ENCODE data around the gene PSMG4.
"Not testable (repeated sequence)": the region's sequence is repeated elsewhere in the genome, so short reads cannot be mapped to it uniquely, and the experiment has no call there.

Gene PSMG4

DNA sequence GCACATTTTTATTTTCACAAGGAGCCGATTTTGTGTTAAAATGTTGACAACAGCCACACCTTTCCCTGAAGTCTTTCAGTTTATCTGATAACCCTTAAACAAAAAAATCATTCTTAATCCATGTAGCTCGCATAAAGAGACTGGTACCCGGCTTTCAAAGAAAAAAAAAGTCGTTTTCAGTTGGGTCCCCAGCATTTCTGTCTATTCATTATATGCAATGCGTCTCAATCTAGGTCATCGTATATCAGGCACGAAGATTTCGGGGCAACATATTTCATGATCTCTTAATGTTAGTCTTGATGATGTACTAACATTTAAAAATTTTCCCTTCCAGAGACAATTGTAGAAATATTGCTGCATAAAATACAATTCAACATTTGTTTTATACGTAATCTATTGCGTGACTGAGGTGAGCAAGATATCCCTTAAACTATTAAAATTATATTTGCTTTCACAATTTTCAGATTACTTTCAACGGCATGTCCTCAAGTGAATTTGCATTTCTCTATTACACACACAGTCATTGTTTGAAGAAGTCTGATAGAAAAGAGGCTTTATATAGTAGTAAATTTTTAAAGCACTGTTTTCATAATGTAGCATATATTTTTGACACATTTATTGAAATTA lies 28.4 kb upstream of the PSMG4 start:
- in situ Hi-C loops (cut with HindIII; ENCODE audit: low sequenced_read_pairs) = no loop called here

DNA sequence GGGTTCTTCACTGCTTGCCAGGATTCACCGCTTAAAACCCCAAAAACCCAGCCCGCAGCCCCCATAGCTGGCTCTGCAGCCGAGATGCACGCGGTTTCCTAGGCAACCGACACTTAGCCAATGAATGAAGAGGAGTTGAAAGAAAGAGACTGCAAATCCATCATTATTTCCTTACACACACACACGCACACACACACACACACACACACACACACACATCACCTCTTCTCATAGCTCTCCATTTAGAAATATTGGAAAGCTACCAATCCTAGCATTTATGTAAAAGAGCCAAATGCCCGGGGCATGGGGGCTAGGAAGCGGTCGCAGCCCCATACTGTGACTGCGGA lies 27.9 kb upstream of the PSMG4 start:
- in situ Hi-C loops (cut with HindIII; ENCODE audit: low sequenced_read_pairs) = no loop called here

DNA sequence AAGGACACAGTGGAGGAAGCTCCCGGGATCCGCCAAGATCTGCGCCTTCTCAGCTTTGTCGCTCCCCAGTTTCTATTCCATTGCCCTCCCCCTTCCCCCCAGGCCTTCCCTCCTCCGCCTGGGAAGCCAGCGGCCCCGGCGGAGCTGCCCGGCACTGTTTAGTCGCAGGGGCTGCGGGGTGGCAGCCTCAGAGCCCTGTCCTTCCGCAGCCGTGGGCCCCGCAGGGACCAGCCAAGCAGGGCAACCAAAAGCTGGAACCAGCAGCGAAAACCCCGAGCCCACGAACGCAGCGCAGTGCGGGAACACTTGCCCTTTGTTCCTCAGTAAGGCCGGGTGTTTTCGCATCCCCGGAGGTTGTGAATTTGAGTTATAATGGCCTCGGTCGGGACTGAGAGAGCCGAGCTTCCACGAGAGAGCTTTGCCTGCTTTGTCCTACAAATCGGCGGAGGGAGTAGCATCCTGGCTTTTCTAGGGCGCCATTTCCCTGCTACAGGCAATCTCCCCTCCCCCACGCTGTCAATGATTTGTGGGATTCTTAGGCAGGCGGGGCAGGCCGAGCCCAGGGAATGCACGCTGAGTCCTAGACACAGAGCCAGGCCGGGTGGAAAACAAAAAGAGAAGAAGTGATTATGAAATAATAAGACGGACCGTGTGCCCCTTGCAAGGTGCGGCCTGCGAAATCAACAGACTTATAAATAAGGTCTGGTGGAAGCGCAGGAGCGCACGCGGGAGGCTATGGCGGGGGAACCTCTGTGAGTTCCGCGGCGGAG lies 27.3 kb upstream of the PSMG4 start:
- in situ Hi-C loops (cut with HindIII; ENCODE audit: low sequenced_read_pairs) = no loop called here

DNA sequence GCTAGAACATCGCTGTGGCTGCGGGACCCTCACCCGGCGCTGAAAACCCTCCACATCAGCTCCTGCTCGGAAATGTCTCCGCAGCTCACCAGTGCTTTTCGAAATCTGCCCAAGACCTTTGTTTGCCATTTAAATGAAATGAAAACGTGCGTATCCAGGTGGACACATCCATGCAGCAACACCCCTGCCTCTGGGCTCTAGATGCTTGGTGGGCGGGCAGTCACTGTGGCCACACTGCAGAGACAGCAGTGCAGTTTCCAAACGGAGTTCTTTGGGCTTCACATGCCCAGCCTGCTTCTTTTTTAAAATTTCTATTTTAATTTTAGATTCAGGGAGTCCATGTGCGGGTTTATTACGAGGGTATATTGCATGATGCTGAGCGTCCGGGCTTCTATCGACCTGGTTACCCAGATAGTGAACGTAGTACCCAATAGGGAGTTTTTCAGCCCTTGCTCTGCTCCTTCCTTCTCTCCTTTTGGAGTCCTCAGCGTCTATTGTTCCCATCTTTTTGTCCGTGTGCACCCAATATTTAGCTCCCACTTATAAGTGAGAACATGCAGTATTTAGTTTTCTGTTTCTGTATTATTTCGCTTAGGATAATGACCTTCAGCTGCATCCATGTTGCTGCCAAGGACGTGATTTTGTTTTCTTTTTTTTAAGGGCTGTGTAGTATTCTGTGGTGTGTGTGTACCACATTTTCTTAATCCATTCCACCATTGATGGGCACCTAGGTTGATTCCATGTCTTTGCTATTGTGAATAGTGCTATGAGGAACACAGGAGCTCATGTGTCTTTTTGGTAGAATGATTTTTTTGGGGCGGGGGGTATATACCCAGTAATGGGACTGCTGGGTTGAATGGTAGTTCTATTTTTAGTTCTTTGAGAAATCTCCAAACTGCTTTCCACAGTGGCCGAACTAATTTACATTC lies 26.5 kb upstream of the PSMG4 start:
- in situ Hi-C loops (cut with HindIII; ENCODE audit: low sequenced_read_pairs) = no loop called here

DNA sequence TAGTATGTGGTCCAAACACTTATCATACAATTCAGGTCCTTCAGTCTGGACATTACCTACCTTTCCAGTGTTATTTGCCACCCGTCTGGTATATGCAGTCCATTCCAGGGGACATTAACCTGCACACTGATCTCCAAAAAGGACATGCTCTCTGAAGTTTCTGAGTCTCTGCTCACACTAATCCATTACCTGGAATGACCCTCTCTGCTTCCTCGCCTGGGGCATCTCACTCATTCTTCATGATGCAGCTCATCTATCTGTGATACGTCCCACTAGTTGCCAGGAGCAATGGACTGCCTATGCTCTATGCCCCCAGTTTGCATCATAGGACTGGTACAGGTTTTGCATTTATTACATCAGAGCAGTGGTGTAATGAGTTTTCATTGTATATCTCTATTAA lies 25.4 kb upstream of the PSMG4 start:
- in situ Hi-C loops (cut with HindIII; ENCODE audit: low sequenced_read_pairs) = no loop called here

DNA sequence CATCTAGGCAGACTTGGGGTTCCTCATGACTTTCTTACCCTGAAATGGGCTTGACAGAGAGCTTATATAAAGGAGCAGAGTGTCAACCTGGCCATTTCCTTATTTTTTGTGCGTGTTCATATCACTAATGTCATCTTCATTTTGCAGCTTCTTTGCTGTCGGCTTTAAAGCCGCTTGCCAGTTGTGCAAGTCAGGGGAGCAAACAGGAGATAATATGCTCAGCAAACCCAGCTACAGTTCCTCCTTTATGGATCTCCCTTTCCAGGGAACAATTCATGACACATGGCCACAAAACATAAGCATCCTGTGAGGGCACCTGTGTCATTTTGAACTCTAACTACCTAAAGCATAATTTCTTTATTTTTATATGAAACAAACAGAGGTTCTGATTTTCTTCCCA lies 24.8 kb upstream of the PSMG4 start:
- in situ Hi-C loops (cut with HindIII; ENCODE audit: low sequenced_read_pairs) = no loop called here

DNA sequence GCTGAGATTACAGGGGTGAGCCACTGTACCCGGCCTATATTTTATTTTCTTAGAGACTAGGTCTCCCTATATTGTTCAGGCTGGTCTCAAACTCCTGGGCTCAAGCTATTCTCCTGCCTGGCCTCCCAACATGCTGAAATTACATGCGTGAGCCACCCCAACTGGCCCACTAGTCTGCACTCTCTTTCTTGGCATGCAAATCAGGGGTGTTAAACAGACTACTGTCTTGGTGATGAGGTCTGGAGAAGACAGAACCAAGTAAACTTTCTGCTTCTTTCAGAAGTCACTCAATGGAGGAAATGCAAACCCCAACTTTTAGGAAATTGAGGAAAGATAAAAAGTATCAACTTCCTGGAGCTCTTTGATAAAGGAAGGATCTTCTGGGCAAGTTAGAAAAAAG lies 23.3 kb upstream of the PSMG4 start:
- in situ Hi-C loops (cut with HindIII; ENCODE audit: low sequenced_read_pairs) = no loop called here

DNA sequence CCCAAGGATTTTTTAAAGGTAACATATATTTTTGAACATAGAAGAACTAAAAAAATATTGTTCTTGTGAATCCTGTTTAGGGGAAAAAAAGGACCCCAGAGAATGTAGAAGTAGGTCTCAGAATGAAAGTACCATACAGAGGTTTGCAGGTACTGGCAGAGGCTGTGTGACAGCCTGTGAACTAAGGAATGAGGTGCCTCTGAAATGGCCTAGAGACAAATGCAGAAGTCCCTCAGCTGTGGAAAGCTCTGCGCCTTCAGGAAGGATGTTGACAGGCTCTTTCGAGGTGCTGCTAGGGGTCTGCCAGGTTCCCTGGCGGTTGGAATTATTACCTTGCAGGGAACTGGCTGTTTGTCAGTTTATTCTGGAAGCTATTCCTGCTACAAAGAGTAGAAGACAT lies 22.7 kb upstream of the PSMG4 start:
- in situ Hi-C loops (cut with HindIII; ENCODE audit: low sequenced_read_pairs) = no loop called here

DNA sequence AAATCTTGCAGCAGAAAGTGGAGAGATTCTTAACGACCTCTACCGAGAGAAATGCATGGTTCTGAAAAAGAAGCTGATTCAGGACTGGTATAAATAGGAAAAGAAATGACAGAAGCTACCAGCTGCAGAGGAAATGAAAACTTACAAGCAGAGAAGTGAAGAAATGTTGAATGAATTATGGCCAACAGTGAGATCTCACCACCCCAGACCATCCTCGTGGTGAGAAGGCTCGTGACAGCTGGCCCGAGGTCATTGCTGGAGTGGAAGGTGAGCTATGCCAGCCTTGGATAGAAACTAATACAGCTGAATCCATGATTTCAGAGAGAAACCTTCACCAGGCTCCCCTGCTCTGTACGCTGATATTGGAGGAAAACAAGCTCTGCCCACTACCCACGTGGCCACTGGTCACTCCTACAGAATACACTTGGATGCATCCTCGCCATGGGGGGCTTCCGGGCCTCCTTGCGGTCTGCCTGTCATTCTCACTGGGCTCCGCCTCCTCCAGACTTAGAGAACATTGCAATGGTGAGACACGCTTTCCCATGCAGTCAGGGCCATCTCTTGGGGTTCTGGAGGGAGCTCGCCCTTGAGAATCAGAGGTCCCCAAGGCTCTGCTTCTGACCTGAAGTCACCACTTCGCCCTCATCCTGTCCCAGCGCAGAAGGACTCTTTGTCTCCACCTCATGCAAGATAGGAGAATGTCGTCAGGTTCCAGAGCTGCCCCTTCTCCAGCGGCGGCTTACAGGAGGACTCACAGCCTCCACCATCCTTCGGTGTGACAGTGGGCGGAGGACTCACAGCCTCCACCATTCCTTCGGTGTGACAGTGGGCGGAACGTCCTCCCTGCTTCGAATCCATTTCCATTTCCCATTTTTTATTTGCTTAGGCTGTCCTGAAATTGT lies 20.7 kb upstream of the PSMG4 start:
- in situ Hi-C loops (cut with HindIII; ENCODE audit: low sequenced_read_pairs) = no loop called here

DNA sequence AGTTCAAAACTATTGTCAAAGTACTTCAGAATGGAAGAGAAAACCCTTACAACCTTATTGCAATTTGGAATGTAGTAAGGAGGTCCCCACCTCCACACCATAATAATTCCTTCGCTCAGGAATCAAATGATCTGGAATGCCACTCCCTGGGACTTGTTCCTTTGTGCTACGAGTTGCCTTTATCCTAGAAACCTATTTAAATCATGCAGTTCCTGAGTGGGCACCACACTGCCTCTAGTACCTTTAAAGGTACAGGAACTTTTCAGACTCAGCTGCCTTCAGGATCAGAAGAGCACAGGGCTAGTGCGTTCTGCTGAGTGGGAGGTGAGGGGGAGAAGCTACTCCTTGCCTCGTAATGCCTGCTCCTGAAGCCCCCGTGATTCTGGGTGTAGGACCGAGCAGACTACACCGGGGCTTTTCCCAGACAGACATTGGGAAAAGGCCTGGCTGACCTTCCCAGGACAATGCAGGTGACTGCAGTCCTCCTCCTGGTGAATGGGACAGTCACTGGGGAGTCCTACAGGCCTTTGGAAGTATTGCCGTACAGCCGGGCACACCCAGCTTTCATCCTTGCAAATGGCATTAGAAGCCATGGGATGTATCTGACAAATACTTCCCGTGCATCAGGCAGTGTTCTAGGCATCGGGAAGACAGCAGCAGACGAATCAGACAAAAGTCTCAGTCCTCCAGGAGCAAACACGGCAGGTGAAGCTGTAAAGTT lies 19.5 kb upstream of the PSMG4 start:
- in situ Hi-C loops (cut with HindIII; ENCODE audit: low sequenced_read_pairs) = no loop called here

DNA sequence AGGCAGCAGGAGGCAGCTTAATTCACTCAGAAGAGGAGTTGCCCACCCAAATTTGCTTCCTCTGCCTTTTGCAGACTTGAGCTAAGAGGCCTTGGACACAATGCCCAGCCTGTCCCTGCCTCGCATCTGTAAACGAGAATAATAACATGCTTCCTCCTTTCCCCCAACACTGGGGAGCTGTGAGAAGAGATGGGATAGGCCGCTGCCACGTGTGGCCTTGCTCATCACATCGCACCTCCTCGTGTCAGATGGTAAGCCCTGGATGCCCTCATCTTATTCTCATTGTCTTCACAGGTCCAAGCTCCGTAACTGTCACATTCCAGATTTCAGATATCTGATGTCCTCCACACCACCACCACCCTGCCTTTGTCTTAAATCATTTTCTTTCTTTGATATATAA lies 18.2 kb upstream of the PSMG4 start:
- in situ Hi-C loops (cut with HindIII; ENCODE audit: low sequenced_read_pairs) = no loop called here

DNA sequence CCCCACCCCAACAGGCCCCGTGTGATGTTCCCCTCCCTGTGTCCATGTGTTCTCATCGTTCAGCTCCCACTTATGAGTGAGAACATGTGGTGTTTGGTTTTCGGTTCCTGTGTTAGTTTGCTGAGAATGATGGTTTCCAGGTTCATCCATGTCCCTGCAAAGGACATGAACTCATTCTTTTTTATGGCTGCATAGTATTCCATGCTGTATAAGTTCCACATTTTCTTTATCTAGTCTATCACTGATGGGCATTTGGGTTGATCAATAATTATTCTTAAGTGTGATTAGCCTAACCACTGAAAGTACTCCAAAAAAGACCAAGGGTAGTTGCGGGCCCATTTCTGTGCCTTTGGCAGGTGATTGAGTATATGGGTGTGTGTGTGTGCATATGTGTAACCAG lies 17.0 kb upstream of the PSMG4 start:
- in situ Hi-C loops (cut with HindIII; ENCODE audit: low sequenced_read_pairs) = not testable (repeated sequence)

DNA sequence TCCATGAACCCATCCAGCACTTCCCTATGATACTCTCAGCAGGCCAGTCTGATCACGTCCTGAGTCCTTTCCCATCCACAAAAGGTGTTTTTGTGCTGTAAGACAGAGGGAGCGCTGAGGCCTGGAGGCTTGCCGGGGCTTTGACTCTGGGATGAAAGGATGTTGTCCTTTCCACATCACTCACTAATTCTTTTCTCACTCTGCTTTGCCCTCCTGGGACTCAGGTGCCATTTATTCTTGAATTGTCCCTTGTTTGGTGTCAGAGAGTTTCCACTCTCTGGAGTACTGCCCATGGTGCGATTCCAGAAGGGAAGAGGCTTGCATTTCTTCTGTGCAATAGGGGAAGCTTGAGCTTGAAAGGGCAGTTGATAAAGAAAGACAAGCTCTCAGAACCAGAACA lies 16.0 kb upstream of the PSMG4 start:
- in situ Hi-C loops (cut with HindIII; ENCODE audit: low sequenced_read_pairs) = no loop called here

DNA sequence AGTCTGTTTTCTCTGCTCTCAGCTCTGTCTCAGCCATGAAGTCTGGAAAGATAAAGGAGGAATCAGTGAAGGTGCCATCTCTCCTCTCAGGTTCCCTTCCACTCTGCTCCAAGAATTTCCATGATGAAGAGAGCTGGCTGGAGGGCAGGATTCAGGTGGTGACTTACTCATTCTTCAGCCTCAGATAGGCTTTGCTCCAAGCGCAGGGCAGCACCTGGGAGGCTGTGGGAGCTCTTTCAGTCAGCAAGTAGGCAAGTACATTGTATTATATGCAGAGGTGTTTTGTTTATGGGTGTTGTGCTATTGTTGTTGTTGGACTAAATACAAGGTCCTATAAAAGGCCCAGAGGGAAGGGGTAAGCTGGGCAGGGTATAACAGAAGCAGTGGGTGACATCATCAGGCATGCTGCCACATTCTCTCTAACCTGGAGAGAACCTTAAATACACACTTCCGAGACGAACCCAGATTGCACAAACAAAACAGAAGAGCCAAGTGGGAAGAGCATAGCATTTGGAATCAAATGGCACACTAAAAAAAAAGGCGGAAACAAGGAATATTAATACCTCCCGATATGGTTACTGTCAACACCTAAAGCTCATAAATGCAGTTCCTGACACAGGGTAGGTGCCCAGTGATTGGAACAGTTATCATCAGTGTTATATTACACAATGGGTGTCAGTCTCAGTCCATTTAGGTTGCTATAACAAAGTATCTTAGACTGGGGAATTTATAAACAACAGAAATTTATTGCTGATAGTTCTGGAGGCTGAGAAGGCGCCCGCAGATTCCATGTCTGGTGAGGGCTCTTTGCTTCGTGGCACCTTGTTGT lies 14.5 kb upstream of the PSMG4 start:
- in situ Hi-C loops (cut with HindIII; ENCODE audit: low sequenced_read_pairs) = no loop called here

DNA sequence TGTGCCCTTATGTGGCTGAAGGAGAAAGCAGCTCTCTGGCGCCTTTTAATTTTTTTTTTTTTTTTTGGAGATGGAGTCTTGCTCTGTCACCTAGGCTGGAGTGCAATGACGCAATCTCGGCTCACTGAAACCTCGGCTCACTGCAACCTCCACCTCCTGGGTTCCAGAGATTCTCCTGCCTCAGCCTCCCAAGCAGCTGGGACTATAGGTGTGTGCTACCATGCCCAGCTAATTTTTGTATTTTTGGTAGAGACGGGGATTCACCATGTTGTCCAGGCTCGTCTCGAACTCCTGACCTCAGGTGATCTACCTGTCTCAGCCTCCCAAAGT lies 13.9 kb upstream of the PSMG4 start:
- in situ Hi-C loops (cut with HindIII; ENCODE audit: low sequenced_read_pairs) = not testable (repeated sequence)

DNA sequence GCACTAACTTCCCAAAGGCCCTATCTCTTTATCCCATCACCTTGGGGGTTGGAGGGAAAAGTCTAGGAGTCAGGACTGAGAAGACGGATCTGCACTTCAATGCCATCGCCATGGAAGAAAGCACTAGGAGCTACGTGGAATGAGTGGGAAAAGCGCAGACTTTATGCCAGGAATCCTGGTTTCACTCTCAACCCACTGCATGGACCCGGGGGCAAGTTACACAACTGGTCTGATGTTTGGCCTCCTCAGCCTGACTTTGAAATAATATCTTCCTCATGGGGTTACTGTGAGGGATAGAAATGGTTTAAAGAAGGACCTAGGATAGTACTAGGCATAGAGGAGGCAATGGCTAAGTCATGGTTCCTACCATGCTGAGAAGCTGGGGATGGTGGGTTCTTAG lies 13.5 kb upstream of the PSMG4 start:
- in situ Hi-C loops (cut with HindIII; ENCODE audit: low sequenced_read_pairs) = no loop called here

DNA sequence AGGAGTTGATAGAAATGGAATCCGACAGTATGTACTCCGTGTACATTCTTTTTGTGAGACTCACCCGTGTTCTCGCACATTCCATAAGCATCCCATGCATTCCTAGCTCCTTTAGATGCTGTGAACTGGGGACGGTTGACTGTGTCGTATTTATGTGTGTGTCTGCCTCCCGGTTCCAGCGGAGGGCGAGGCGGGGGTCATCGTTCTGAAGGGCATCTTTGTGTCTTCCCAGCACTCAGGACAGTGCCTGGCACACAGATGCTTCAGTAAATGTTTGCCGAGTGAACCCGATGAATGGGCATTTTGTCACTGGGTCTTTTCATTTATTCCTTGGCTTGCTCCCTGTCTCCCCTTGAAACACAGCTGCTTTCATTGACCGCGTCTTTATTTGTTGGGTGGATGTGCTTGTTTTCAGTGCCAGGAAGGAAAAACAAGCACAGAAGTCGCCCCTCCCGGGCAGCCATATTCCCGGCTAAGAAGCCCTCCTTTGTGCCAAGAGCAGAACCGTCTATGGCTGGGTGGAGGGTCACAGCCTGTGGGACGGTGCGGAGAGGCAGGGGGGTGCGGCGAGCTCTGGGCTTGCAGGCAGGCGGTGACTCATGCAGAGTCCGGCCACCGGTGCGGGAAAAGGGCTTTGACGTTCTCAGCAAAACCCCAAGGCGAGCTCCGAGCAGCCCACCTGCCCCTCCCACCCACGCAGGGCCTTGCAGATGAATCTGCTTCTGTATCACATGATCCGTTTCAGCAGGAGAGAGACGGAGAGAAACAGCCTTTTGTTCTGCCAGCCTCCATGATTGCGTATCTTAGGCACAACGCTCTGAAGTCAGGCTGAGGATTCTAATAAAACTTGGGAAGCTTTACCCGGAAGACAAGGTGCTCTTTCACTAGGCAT lies 11.2 kb upstream of the PSMG4 start:
- in situ Hi-C loops (cut with HindIII; ENCODE audit: low sequenced_read_pairs) = no loop called here

DNA sequence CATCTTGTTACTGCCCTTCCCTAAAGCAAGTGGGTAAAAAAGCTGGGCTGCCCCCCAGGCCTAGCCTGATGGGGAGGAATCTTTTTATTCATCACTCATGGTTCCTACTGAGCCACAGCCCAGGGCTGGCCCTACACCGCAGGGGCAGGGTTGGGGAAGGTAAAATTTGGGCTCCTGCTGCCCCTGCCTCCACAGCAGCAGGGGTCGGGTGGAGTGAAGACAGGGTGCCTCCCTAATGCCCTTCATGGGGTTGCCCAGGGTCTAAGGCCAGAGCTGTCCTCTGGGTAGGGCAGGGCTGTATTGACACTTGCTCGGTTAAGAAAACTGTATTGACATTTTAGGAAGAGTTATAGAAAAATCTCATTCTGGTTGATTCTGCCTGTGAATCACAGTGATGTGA lies 8.9 kb upstream of the PSMG4 start:
- in situ Hi-C loops (cut with HindIII; ENCODE audit: low sequenced_read_pairs) = no loop called here
